PFSK-1 (cell line): ENCODE measurements around the gene PRRT4.

Experiments used
- POLR2AphosphoS5 ChIP-seq: IDR thresholded peaks from 2 replicates; pipeline ENCODE4 v1.6.1; 2012; ENCODE audit warnings: low read depth, mild to moderate bottlenecking, control low read depth, low read length, moderate library complexity
- REST ChIP-seq, 2 experiments: IDR thresholded peaks; 2 replicates each; pipeline versions ENCODE4 v1.6.1 to v1.8.0; 2011 to 2012; ENCODE audit warnings: low read depth in 2 of 2, low read length in 2 of 2, control low read depth in 1 of 2, inconsistent platforms in 1 of 2, mild to moderate bottlenecking in 1 of 2, moderate library complexity in 1 of 2; ENCODE audit not compliant: insufficient read depth in 1 of 2
- SIN3A ChIP-seq: IDR thresholded peaks from 2 replicates; pipeline ENCODE4 v1.6.1; 2012; ENCODE audit warnings: mild to moderate bottlenecking, low read length, moderate library complexity, borderline replicate concordance; ENCODE audit not compliant: insufficient read depth

- no peak for TF ChIP-seq POLR2AphosphoS5
- TF ChIP-seq SIN3A: no peak
- no peak for TF ChIP-seq REST (IDR thresholded peaks at IDR 0.05; ENCODE audit: insufficient read depth in 1 of 2, low read depth in 2 of 2, low read length in 2 of 2)
Measured at GRCh38 chr7:128353189-128353588, 8.3 kb downstream of the PRRT4 start.
